Muscle of leg (tissue), 11 donors: Measurements from ENCODE around the gene SYNGR1. TPM values are rescaled to one million over a fixed set of nuclear protein-coding genes. Genes with fewer than 3 reads are reported as not detected.

Experiments
- DNase-seq: peaks from one replicate; pipeline ENCODE4 v3.0.0; 2013
- H3K27ac ChIP-seq: one replicate; pipeline ENCODE4 v1.5.1; 2013; ENCODE audit warnings: mild to moderate bottlenecking, low read length, control low read depth
- H3K27me3 ChIP-seq: one replicate; pipeline ENCODE4 v1.6.1; 2013; ENCODE audit warnings: low read length; ENCODE audit not compliant: control insufficient read depth, insufficient read depth
- H3K36me3 ChIP-seq: one replicate; pipeline ENCODE4 v1.6.1; 2013; ENCODE audit warnings: low read length; ENCODE audit not compliant: control insufficient read depth, insufficient read depth
- H3K4me1 ChIP-seq: one replicate; pipeline ENCODE4 v1.6.1; 2013; ENCODE audit warnings: low read length; ENCODE audit not compliant: control insufficient read depth, insufficient read depth
- H3K4me3 ChIP-seq: one replicate; pipeline ENCODE4 v1.5.1; 2013; ENCODE audit warnings: low read length, control low read depth
- H3K9me3 ChIP-seq: replicated peaks from 2 replicates; pipeline ENCODE4 v1.6.1; 2013; ENCODE audit warnings: low read depth, low read length; ENCODE audit not compliant: control insufficient read depth
- WGBS: methylation state at CpG from one replicate; pipeline ENCODE4 v1.1.5; 2013; ENCODE audit warnings: missing lambda C conversion rate; ENCODE audit not compliant: insufficient coverage; 5-methylcytosine and 5-hydroxymethylcytosine counted together
- polyA plus RNA-seq, 8 donors: library from polyadenylated mRNA; unstranded; fragments of 120-200 nt; gene quantifications; one replicate each; pipeline versions ENCODE4 v1.2.1 to v1.2.3, GENCODE V29; 2013; ENCODE audit warnings: inconsistent platforms in 1 of 8, low replicate concordance in 1 of 8; ENCODE audit not compliant: insufficient read length in 8 of 8, insufficient read depth in 1 of 8
- total RNA-seq: library from RNA; stranded (reverse); fragments of 120-200 nt; gene quantifications from one replicate; pipeline ENCODE4 v1.2.4, GENCODE V29; 2013

SYNGR1 gene
- total and polyA plus RNA-seq, 9 donors = 6.3 to 19.8 (median 14.0) TPM

DNA sequence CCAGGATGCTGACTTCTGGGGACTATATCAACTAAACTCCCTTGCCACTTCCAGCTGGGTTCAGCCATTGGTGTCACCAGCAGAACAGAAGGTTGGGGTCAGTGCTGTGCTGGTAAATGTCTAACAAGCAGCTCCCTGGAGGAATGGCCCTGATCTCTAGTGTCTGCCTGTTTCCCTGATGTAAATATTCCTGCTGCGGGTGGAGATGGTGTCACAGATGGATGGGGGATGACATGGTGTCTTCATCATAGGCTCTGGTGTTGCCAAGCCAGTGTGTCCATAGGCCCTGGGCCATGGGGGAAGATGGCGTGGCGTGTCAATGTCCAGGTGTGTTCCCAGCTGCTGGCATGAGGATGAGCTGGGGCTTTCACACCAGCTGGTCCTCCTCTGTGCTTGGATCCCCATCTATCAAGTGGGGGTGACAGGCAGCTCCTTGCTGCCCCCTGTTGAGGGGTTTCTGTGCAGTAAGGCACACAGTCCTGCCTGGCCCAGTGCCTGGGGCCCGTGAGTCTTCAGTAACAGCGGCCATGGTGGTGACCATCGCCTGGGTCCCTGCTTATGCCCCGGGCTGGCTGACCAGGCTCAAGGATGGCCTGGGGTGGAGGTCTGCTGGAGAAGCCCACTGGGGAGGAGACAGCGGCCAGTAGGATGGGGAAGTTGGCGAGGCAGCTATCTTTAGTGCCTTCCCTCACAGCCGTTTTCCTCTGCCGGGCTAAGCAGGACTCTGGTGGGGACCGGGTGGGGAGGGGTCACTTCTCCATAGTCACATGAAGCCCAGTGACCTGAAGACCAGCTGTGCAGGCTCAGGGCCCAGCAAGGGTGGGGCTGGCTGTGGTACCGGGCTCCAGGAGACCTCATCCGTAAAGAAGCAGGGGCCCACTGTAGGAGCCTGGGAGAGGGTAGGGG lies 43.1 kb upstream of the SYNGR1 start:
- no peak overlapping the region for H3K4me3 ChIP-seq
- H3K9me3 ChIP-seq = peaks cover 2% of the 10 kb centered on the region
- H3K27ac ChIP-seq = peak overlapping the region; percentile 3
- H3K4me1 ChIP-seq = peaks cover 21% of the 10 kb centered on the region
- no peaks in the 10 kb centered on the region for H3K27me3 ChIP-seq
- peak; percentile 67 for DNase-seq
- 56% methylated on average over 9 of the region's 14 CpGs for WGBS
- peaks cover 3% of the 10 kb centered on the region for H3K36me3 ChIP-seq

DNA sequence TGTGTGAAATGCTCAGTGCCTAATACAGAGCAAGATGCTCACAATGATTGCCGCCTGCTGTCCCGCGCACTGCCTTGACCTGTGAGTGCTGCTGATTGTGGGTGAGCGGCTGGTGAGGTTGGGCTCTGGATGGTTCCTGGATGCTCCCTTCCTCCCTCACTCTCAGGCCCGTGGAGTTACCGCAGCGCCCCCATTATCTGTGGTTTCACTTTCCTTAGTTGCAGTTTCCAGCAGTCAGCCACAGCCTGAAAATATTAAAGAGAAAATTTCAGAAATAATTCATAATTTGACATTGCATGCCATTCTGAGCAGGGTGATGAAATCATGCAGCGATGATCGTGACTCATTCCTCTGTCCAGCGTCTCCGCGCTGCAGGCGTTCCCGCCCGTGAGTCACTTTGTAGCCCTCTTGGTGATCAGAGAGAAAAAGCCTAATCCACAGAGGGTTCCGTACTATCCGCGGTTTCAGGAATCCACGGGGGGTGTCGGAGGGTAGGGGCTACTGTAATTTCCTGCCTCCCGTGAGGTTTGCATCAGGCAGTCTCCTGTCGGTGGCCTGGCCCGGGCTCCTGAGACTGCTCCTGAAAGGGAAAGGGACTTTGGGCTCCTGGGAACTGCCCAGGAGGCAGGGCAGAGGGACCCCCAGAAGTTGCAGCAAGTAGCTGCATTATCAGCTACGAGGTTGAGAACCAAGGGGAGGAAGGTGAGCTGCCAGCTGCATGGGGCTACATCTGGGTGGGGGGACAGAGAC lies 41.0 kb upstream of the SYNGR1 start:
- Histone ChIP-seq H3K4me3 (no peak overlapping the region), H3K4me1 (peaks cover 26% of the 10 kb centered on the region), H3K27ac (peak overlapping the region; percentile 35), H3K9me3 (no peaks in the 10 kb centered on the region), H3K36me3 (peaks cover 24% of the 10 kb centered on the region), H3K27me3 (no peaks in the 10 kb centered on the region)
- WGBS = 42% methylated on average over 15 of the region's 24 CpGs
- DNase-seq = peak; percentile 38

DNA sequence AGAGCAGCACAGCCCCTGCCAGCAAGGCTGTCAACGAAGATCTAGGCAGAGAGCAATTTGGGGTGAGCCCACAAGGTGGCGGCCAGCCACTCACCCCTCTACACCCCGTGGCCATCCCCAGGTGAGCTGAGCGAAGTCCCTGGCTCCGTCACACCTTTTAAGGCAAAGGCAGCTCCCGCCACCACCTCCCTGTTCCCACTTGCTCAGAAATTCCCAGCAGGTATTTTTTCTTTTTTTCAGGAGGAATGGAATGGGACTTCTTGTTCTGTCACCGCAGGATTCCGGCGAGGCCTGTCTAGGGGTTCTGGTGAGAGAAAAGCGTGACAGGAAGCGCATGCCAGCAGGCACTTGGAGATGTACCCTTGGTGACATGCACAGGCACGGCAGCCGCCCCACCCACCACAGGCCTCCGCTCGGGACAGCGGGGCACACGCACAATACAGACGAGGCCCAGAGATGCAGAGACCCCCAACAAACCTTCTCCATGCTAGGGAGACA lies 40.4 kb upstream of the SYNGR1 start:
- whole genome bisulfite sequencing = 44% methylated on average over 9 of the region's 18 CpGs
- peak overlapping the region; percentile 35 for H3K27ac ChIP-seq
- peaks cover 30% of the 10 kb centered on the region for H3K36me3 ChIP-seq
- no peak for DNase-seq
- no peaks in the 10 kb centered on the region for H3K9me3 ChIP-seq
- no peaks in the 10 kb centered on the region for H3K27me3 ChIP-seq
- H3K4me3 ChIP-seq = no peak overlapping the region
- peaks cover 32% of the 10 kb centered on the region for H3K4me1 ChIP-seq

DNA sequence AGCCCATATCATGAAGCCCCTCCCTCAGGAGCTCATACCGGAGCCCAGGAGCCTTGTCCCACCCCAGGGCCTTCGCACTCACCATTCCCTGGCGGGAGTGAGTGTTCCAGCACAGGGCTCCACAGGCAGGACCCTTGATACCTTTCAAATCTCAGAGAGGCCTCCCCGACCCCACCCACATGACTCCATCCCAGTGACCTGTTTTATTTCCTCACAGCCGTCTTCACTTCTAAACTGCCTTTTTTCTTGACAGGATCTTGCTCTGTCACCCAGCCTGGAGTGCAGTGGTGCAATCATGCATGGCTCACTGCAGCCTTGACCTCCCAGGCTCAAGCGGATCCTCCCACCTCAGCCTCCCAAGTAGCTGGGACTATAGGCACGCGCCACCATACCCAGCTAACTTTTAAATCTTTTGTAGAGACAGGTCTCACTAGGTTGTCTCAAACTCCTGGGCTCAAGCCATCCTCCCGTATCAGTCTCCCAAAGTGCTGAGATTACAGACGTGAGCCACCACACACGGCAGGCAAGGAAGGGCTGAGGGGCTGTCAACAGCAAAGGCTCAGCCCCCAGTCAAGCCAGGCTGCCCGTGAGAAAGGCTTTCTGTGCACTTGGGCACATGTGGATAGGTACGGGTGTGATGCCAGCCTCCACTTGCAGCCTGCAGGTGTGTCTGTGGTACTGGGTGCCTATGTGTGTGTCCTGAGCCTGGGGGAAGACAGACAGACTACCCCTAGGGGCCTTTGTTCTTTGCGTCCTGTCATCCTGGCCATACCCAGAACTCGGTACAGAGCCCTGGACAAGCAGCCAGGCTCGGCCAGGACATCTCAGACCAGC lies 39.7 kb upstream of the SYNGR1 start:
- WGBS = 67% methylated on average over 11 of the region's 16 CpGs
- Histone ChIP-seq H3K36me3 (peaks cover 37% of the 10 kb centered on the region), H3K9me3 (no peaks in the 10 kb centered on the region), H3K27ac (no peak overlapping the region), H3K4me1 (peaks cover 39% of the 10 kb centered on the region), H3K27me3 (no peaks in the 10 kb centered on the region), H3K4me3 (no peak overlapping the region)
- no peak for DNase-seq

DNA sequence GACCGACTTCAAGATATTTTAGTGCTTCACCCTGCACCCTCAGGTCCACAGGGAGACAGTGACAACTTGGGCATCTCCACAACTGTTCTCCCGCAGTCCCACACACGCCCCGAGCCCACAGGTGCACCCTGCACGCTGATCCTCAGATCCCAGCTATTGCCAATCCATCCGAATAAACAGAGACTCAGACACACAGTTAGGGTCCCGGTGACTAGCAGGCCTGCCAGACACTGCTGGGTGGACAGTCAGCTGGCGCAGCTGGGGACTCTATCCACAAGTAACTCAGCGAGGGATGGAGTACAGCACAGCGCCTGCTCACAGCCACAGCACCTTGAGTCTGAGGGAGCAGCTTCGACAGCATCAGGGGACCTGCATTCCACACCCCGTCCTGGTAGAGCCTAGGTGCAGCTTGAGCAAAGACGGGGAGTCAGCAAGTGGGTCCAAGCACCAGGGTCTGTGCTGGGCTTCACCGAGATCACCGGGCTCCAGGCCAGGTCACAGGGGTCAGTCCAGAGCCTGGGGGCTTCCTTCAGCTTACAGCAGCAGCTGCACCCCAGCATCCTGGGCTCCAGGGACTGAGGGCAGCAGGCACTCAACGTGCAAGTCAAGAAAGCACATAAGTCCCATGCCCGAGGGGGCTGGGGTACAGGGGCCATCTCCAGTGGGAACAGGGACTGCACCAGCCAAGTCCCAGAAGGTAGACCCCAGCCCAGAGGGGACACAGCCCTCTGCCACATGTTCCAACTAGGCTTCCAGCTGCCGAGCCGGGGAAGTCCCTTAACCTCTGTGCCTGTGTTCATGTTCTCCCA lies 38.0 kb upstream of the SYNGR1 start:
- Histone ChIP-seq H3K36me3 (peaks cover 54% of the 10 kb centered on the region), H3K4me3 (no peak overlapping the region), H3K4me1 (peaks cover 55% of the 10 kb centered on the region), H3K27ac (no peak overlapping the region), H3K27me3 (no peaks in the 10 kb centered on the region), H3K9me3 (no peaks in the 10 kb centered on the region)
- WGBS = 81% methylated on average over 19 of the region's 19 CpGs
- DNase-seq = no peak

DNA sequence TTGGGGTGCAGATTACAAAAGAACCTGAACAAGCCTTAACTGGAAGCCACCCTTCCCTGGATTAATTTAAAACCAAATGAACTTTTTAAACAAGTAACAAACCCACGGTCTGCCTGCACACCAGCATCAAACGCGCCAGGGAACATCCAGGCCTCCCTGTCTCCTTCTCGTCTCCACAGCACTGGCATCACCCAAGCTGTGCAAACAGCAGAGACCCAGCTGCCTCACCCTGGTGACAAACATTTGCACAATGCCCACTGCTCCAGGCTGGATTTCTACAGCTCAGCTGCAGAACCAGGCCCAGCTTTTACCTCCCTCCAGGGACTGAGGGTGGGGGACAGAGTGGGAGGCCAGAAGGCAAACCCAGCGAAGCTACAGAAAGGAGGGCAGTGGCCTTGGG lies 37.4 kb upstream of the SYNGR1 start:
- Histone ChIP-seq H3K4me1 (peaks cover 56% of the 10 kb centered on the region), H3K4me3 (no peak overlapping the region)
- 83% methylated on average over 4 of the region's 5 CpGs for WGBS

DNA sequence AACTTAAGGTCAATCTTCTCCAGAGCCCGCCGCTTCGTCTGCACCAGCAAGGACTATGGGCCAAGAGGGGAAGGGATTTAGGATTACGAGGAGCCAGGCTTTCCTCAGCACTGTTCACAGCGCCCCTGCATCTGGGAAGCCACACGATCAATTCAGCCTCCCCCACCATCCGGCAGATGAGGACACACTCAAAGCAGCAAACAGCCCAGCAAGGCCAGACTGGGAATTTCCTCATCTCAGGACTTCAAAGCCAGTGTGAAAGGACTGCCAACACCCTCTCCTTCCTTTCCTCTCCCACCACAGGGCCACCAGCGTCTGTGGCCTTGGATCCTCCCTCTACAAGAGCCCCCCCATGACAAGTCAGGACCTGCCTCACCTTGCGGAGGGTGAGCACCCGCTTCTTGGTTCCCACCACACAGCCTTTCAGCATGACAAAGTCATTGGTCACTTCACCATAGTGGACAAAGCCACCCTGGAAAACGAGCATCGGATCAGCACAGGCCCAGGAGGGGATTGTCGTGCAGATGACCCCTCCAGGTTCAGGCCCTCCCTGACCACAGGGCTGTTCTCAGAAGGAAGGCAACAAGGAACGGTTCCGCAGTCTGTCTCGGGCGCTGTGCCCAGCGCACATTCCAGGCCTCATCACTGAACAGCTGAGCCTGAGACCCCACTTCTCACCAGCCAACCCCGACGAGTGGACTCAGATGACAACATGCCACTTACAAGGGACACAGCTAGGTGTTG lies 36.4 kb upstream of the SYNGR1 start:
- DNase-seq = no peak
- no peak overlapping the region for H3K4me3 ChIP-seq
- H3K36me3 ChIP-seq = peaks cover 70% of the 10 kb centered on the region
- H3K27me3 ChIP-seq = no peaks in the 10 kb centered on the region
- H3K9me3 ChIP-seq = no peaks in the 10 kb centered on the region
- 78% methylated on average over 12 of the region's 20 CpGs for WGBS
- peaks cover 66% of the 10 kb centered on the region for H3K4me1 ChIP-seq
- H3K27ac ChIP-seq = peak overlapping the region; percentile 62

More for the DNA sequence above, 37.4 kb upstream of the SYNGR1 start:
- Histone ChIP-seq H3K9me3 (no peaks in the 10 kb centered on the region), H3K27me3 (no peaks in the 10 kb centered on the region), H3K36me3 (peaks cover 60% of the 10 kb centered on the region), H3K27ac (no peak overlapping the region)
- DNase-seq = no peak

DNA sequence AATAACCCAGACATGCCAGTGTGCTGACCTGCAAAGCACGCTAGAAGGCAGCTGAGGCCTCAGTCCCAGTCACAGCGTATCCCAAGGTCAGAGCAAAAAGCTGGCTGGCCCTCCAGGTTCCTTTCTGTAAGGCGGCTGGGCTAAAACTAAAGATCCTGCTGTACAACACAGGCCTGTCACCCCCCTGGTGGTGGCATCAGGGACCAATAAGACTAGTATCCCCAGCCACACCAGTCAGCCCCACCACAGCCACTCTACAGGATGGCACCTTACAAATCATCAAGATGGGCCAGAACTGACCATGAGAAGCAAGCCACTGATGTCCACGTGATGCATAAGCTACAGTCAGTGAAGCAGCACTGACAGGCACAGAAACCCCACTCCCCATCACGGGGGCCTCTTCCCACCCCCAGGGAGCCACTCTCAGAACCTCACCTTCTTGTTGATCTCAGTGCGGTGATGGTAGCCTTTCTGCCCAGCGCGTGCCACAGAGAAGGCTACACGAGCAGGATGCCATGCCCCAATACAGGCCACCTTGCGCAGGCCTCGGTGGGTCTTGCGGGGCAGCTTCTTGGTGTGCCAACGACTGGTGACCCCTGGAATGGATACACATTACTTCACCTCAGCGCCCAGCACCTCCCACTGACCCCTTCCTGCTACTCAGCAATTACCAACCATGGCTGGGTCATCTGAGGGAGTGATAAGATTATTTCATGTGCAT lies 35.4 kb upstream of the SYNGR1 start:
- H3K9me3 ChIP-seq = no peaks in the 10 kb centered on the region
- no peak for DNase-seq
- no peak overlapping the region for H3K4me3 ChIP-seq
- H3K27ac ChIP-seq = peak overlapping the region; percentile 62
- peaks cover 70% of the 10 kb centered on the region for H3K36me3 ChIP-seq
- H3K4me1 ChIP-seq = peaks cover 58% of the 10 kb centered on the region
- WGBS = 88% methylated on average over 11 of the region's 14 CpGs
- H3K27me3 ChIP-seq = no peaks in the 10 kb centered on the region
